Gastrocnemius medialis (tissue), 4 donors: ENCODE measurements around the gene TFPI. TPM values are rescaled to one million over a fixed set of nuclear protein-coding genes. Genes with fewer than 3 reads are reported as not detected.

Source experiments
- ATAC-seq, 2 donors: fragments of 150-250 bp; one replicate each; pipeline ENCODE4 v1.9.1; 2016
- DNase-seq, 2 donors: peaks; one replicate each; pipeline ENCODE4 v3.0.0-alpha.2; 2019
- H3K27ac ChIP-seq, 4 donors: fragments of 200-600 bp; sonication (generic); 1 replicate in 1 of 4; 2 replicates in 3 of 4; pipeline ENCODE4 v1.5.1; 2016 to 2018; ENCODE audit warnings: mild to moderate bottlenecking in 2 of 4, moderate library complexity in 1 of 4
- H3K27me3 ChIP-seq, 3 donors: fragments of 200-600 bp; sonication (generic) in 2 of 3; 1 replicate in 1 of 3; 2 replicates in 2 of 3; pipeline versions ENCODE4 v1.5.1 to v1.6.0; 2016 to 2019; ENCODE audit warnings: mild to moderate bottlenecking in 1 of 3, moderate library complexity in 1 of 3
- H3K36me3 ChIP-seq, 2 donors: fragments of 200-600 bp; sonication (generic) in 1 of 2; one replicate each; pipeline ENCODE4 v1.5.1; 2017 to 2018
- H3K4me1 ChIP-seq, 2 donors: fragments of 200-600 bp; sonication (generic) in 1 of 2; one replicate each; pipeline ENCODE4 v1.5.1; 2016 to 2017; ENCODE audit warnings: mild to moderate bottlenecking in 2 of 2
- H3K4me3 ChIP-seq, 4 donors: fragments of 200-600 bp; sonication (generic) in 3 of 4; 1 replicate in 1 of 4; 2 replicates in 3 of 4; pipeline ENCODE4 v1.5.1; 2016 to 2019; ENCODE audit warnings: mild to moderate bottlenecking in 2 of 4
- H3K9me3 ChIP-seq, 3 donors: fragments of 200-600 bp; sonication (generic) in 2 of 3; 1 replicate in 1 of 3; 2 replicates in 2 of 3; pipeline ENCODE4 v1.5.1; 2016 to 2019
- POLR2A ChIP-seq, 2 donors: fragments of 450-650 bp; IDR thresholded peaks; one replicate each; pipeline ENCODE4 v1.6.1; 2017; ENCODE audit warnings: antibody characterized with exemption in 2 of 2, mild to moderate bottlenecking in 2 of 2, moderate library complexity in 2 of 2
- in situ Hi-C, 4 donors: fragments of 200-750 bp; cut with MboI; loops; one replicate each; pipeline versions ENCODE4 v1.15.0 to v1.8.0; 2017; ENCODE audit warnings: low sequenced_read_pairs in 4 of 4
- intact Hi-C: fragments of 100-400 bp; cut with DNase I; formaldehyde crosslinking; loops from one replicate; pipeline ENCODE4 v1.15.1; 2023; ENCODE audit warnings: low total_unique reads
- total RNA-seq, 4 donors: library from RNA; depleted of rRNA; stranded (reverse); fragments of >200 nt; gene quantifications; one replicate each; pipeline versions ENCODE4 v1.1.0 to v1.2.3, GENCODE V29; 2016
- TF ChIP-seq, protein P1 (sequence below), 5 experiments: fragments of 450-650 bp in 3 of 5; fragments of 200-600 bp in 2 of 5; sonication (generic) in 2 of 5; IDR thresholded peaks in 4 of 5; conservative IDR thresholded peaks in 1 of 5; 1 replicate in 4 of 5; 2 replicates in 1 of 5; pipeline ENCODE4 v1.5.1; 2016 to 2019; ENCODE audit warnings: antibody characterized with exemption in 5 of 5, mild to moderate bottlenecking in 3 of 5, moderate library complexity in 3 of 5

The TFPI gene
- total RNA-seq, 4 donors from 2014 or later = 30.7 to 91.5 (median 54.7) TPM

DNA sequence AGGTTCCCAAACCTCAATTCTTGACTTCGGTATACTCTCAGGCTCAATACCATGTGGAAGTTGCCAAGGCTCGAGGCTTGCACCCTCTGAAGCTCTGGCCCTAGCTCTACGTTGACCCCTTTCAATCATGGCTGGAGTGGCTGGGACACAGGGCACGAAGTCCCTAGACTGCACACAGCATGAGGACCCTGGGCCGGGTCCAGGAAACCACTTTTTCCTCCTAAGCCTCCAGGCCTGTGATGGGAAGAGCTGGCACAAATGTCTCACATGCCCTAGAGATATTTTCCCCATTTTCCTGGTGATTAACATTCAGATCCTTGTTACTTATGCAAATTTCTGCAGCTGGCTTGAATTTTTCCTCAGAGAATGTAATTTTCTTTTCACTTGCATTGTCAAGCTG is 61.1 kb downstream of the TFPI start:
- Histone ChIP-seq H3K4me1 (no peaks in the 10 kb centered on the region), H3K4me3 (no peak overlapping the region), H3K27ac (no peak overlapping the region), H3K9me3 (no peaks in the 10 kb centered on the region), H3K27me3 (no peaks in the 10 kb centered on the region), H3K36me3 (peaks cover 0 to 33% of the 10 kb centered on the region in 2 donors)
- in situ Hi-C loops (loop anchor here in 2 of 4 donors (25.0 kb wide), 2 partner anchors 344 to 1019 kb away; no protein-coding TSS in a partner anchor), intact Hi-C loops (no loop called here)
- ATAC-seq (no peak), DNase-seq (no peak)
- no peak for TF ChIP-seq POLR2A (IDR thresholded peaks at IDR 0.05)
- TF ChIP-seq, protein P1, sequence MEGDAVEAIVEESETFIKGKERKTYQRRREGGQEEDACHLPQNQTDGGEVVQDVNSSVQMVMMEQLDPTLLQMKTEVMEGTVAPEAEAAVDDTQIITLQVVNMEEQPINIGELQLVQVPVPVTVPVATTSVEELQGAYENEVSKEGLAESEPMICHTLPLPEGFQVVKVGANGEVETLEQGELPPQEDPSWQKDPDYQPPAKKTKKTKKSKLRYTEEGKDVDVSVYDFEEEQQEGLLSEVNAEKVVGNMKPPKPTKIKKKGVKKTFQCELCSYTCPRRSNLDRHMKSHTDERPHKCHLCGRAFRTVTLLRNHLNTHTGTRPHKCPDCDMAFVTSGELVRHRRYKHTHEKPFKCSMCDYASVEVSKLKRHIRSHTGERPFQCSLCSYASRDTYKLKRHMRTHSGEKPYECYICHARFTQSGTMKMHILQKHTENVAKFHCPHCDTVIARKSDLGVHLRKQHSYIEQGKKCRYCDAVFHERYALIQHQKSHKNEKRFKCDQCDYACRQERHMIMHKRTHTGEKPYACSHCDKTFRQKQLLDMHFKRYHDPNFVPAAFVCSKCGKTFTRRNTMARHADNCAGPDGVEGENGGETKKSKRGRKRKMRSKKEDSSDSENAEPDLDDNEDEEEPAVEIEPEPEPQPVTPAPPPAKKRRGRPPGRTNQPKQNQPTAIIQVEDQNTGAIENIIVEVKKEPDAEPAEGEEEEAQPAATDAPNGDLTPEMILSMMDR (IDR thresholded peaks at IDR 0.05 in 4 of 5, conservative IDR thresholded peaks at IDR 0.05 in 1 of 5) = no peak

GRCh38 chr2:187486241-187486640 is 68.0 kb downstream of the TFPI start:
- no peak for TF ChIP-seq POLR2A (IDR thresholded peaks at IDR 0.05)
- TF ChIP-seq, protein P1 (IDR thresholded peaks at IDR 0.05 in 4 of 5, conservative IDR thresholded peaks at IDR 0.05 in 1 of 5) = no peak
- Histone ChIP-seq H3K27ac (no peak overlapping the region), H3K36me3 (peaks cover 0 to 17% of the 10 kb centered on the region in 2 donors), H3K4me1 (no peaks in the 10 kb centered on the region), H3K9me3 (no peaks in the 10 kb centered on the region), H3K27me3 (no peaks in the 10 kb centered on the region), H3K4me3 (no peak overlapping the region)
- intact Hi-C loops (no loop called here), in situ Hi-C loops (loop anchor here in 2 of 4 donors (25.0 kb wide), 2 partner anchors 351 to 1026 kb away; no protein-coding TSS in a partner anchor)
- DNase-seq (no peak), ATAC-seq (no peak)

GRCh38 chr2:187485523-187485922 is 68.7 kb downstream of the TFPI start:
- TF ChIP-seq, protein P1 (IDR thresholded peaks at IDR 0.05 in 4 of 5, conservative IDR thresholded peaks at IDR 0.05 in 1 of 5) = no peak
- TF ChIP-seq POLR2A (IDR thresholded peaks at IDR 0.05) = no peak
- no peak for DNase-seq
- H3K4me3 ChIP-seq = no peak overlapping the region
- no peak for ATAC-seq
- H3K27ac ChIP-seq = no peak overlapping the region
- H3K9me3 ChIP-seq = no peaks in the 10 kb centered on the region
- in situ Hi-C loops (loop anchor here in 2 of 4 donors (25.0 kb wide), 2 partner anchors 352 to 1027 kb away; no protein-coding TSS in a partner anchor), intact Hi-C loops (no loop called here)
- H3K36me3 ChIP-seq = peaks cover 0 to 17% of the 10 kb centered on the region in 2 donors
- no peaks in the 10 kb centered on the region for H3K27me3 ChIP-seq
- H3K4me1 ChIP-seq = no peaks in the 10 kb centered on the region

- no peak overlapping the region for H3K4me3 ChIP-seq
- H3K36me3 ChIP-seq = peaks cover 0 to 17% of the 10 kb centered on the region in 2 donors
- DNase-seq = no peak
- intact Hi-C loops = no loop called here
- no peaks in the 10 kb centered on the region for H3K4me1 ChIP-seq
- no peak overlapping the region for H3K27ac ChIP-seq
- no peaks in the 10 kb centered on the region for H3K27me3 ChIP-seq
- TF ChIP-seq, protein P1 (IDR thresholded peaks at IDR 0.05 in 4 of 5, conservative IDR thresholded peaks at IDR 0.05 in 1 of 5) = no peak
- no peak for TF ChIP-seq POLR2A (IDR thresholded peaks at IDR 0.05)
- no peaks in the 10 kb centered on the region for H3K9me3 ChIP-seq
- in situ Hi-C loops = loop anchor here in 2 of 4 donors (25.0 kb wide), 2 partner anchors 354 to 1029 kb away; no protein-coding TSS in a partner anchor
- ATAC-seq = no peak
Measured at GRCh38 chr2:187483537-187483936, 70.7 kb downstream of the TFPI start.

DNA sequence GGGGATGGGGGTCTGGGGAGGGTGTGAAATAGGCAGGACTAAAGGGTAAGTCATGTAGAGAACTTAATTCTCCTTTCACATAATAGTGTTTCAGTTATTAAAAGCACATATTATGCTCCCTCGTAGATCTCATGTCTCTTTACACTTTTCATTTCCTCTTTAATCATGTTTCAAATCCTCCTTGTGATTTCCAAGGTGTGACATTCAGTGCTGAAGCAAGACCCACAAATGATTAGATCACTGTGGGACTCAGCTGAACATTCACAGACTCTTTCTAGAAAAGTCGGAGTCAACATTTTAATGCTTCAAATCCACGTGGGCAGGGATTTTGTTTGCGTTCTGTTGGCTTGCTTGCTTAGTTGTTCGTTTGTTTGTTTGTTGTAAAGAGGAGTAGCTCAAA is 71.4 kb downstream of the TFPI start:
- DNase-seq (no peak), ATAC-seq (no peak)
- in situ Hi-C loops = loop anchor here in 2 of 4 donors (25.0 kb wide), 2 partner anchors 355 to 1030 kb away; no protein-coding TSS in a partner anchor

More for the DNA sequence above, 71.4 kb downstream of the TFPI start:
- Histone ChIP-seq H3K36me3 (peaks cover 0 to 17% of the 10 kb centered on the region in 2 donors), H3K4me1 (peaks cover 0 to 3% of the 10 kb centered on the region in 2 donors), H3K4me3 (no peak overlapping the region), H3K9me3 (no peaks in the 10 kb centered on the region), H3K27ac (no peak overlapping the region), H3K27me3 (no peaks in the 10 kb centered on the region)
- TF ChIP-seq POLR2A (IDR thresholded peaks at IDR 0.05) = no peak
- TF ChIP-seq, protein P1 (IDR thresholded peaks at IDR 0.05 in 4 of 5, conservative IDR thresholded peaks at IDR 0.05 in 1 of 5) = no peak
- intact Hi-C loops = no loop called here
